WTC11 (cell line): ENCODE data around the gene DGCR8.

Experiments used
- CBFB ChIP-seq: sonication (generic); formaldehyde crosslinking; IDR thresholded peaks from 2 replicates; pipeline ENCODE4 v1.8.1; 2022; ENCODE audit warnings: mild to moderate bottlenecking, low read depth, missing genetic modification reagents
- JUN ChIP-seq: sonication (generic); formaldehyde crosslinking; IDR thresholded peaks from 2 replicates; pipeline ENCODE4 v1.8.0; 2023; ENCODE audit warnings: mild to moderate bottlenecking, missing genetic modification reagents
- USF1 ChIP-seq: sonication (generic); formaldehyde crosslinking; IDR thresholded peaks from 2 replicates; pipeline ENCODE4 v1.8.0; 2022; ENCODE audit warnings: mild to moderate bottlenecking, missing genetic modification reagents
- TF ChIP-seq, protein P1 (sequence below): fragments of 200-600 bp; IDR thresholded peaks from 2 replicates; pipeline ENCODE4 v1.8.0; 2022; ENCODE audit warnings: antibody characterized with exemption

GRCh38 chr22:20151276-20151588, 71.2 kb downstream of the DGCR8 start:
- TF ChIP-seq CBFB (CRISPR knock-in tag) (no peak), JUN (CRISPR knock-in tag) (no peak), USF1 (CRISPR knock-in tag) (no peak)
- TF ChIP-seq, protein P1, sequence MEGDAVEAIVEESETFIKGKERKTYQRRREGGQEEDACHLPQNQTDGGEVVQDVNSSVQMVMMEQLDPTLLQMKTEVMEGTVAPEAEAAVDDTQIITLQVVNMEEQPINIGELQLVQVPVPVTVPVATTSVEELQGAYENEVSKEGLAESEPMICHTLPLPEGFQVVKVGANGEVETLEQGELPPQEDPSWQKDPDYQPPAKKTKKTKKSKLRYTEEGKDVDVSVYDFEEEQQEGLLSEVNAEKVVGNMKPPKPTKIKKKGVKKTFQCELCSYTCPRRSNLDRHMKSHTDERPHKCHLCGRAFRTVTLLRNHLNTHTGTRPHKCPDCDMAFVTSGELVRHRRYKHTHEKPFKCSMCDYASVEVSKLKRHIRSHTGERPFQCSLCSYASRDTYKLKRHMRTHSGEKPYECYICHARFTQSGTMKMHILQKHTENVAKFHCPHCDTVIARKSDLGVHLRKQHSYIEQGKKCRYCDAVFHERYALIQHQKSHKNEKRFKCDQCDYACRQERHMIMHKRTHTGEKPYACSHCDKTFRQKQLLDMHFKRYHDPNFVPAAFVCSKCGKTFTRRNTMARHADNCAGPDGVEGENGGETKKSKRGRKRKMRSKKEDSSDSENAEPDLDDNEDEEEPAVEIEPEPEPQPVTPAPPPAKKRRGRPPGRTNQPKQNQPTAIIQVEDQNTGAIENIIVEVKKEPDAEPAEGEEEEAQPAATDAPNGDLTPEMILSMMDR, result no peak
